GM08714 (cell line): Measurements from ENCODE around the gene MED9.
A peak's percentile ranks its signal among the peaks of the same experiment; 100 is the strongest.

ENCODE experiments used
- H3K4me3 ChIP-seq: fragments of 200-500 bp; sonication (Bioruptor generic); 2 replicates; pipeline ENCODE4 v1.5.1; 2014; ENCODE audit warnings: mild to moderate bottlenecking, low read length, inconsistent platforms
- ZNF274 ChIP-seq: IDR thresholded peaks from 2 replicates; pipeline ENCODE4 v1.6.1; 2012; ENCODE audit warnings: mild to moderate bottlenecking, low read depth, low read length

Gene MED9

DNA sequence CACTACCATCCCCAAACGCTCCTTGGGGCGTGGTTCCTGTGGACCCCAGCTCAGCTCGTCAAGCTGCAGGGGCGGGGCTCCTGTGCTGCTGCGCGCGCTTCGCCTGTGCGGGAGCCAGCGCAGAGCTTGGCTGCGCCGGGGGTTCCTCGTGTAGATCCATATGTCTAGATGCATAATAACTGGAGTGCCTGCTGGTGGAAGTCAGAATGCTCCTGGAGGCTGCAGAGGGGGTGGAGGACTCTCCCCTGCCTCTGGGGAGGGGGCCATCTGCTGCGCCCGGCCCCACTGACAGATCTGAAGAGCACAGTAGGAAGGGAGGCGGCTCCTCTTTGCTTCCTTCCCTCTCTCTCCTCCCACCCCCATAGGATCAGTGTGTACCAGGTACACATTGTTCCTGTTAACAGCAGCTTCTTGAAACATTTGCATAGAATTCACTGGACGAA, 14.8 kb downstream of the MED9 start:
- no peak overlapping the region for H3K4me3 ChIP-seq
- TF ChIP-seq ZNF274 = no peak

DNA sequence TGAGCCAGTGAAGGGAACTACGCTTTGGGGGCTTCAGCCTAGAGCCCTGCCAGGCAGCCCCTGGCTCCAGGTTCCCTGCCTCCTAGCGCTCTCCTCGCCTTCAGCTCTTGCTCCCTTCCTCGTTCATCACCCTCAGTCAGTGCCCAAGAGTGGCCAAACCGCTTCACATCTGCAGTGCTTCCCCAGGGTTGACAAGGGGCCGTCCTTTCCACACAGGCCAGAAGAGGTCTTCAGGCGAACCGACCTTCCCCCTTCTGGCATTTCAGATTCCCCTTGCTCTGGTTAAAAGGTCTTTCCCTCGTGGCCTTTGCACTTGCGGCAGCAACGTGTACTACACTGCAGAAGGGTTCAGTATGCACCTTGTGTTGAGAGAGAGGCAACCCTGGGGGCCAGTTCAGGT, 15.3 kb downstream of the MED9 start:
- no peak overlapping the region for H3K4me3 ChIP-seq
- no peak for TF ChIP-seq ZNF274

DNA sequence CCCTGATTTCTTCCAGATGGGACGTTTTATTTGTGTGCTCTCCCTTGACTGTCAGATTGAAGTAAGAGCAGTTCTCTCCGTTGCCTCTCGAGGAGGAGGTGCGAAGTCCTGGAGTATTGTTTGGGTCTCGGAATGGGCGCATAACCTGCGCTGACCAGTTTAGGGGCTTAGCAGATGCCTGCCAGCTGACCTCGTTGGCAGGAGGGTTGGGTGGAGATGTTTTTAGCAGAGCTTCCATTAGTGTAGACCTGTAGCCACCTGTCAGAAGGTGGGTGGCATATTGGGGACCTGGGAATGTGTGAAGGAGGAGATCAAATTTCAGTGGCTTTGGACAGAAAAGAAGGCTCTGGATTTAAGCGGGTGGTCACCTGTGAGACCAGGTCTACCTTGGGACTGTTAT, 15.8 kb downstream of the MED9 start:
- TF ChIP-seq ZNF274 = no peak

DNA sequence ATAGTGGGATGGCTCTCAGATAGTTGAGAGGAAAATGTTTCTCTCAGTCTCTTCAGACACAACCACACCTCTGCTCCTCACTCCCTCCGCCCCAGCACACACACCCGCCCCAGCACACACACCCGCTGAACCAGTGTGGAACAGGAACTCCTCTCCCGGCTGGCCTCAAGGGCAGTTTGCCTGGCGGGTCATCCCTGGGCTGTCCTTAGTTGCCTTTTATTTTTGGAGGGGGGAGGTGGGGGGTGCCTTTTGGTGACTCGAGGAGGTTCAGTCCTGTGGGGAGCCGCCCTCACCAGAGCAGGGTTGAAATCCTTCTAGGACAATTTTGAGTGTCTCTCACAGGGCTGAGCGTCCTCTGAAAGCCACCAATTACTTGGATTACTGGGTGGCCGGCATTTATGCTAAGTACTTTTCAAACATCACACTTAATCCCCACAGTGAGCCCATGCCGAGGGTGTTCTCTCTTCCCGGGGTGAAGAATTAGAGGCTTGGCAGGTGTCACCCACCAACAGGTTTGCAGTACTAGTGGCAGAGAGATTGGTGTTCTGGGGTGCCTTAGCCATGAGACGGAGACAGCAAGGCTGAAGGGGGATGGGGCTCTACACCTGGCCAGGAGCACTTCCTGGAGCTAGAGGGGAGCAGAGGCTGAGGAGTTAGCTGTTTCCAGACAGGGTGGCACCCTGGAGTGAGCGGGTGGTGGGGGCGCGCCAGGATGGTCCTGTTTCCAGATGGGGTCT, 16.6 kb downstream of the MED9 start:
- no peak overlapping the region for H3K4me3 ChIP-seq
- no peak for TF ChIP-seq ZNF274

More for the DNA sequence above, 15.8 kb downstream of the MED9 start:
- H3K4me3 ChIP-seq = no peak overlapping the region

DNA sequence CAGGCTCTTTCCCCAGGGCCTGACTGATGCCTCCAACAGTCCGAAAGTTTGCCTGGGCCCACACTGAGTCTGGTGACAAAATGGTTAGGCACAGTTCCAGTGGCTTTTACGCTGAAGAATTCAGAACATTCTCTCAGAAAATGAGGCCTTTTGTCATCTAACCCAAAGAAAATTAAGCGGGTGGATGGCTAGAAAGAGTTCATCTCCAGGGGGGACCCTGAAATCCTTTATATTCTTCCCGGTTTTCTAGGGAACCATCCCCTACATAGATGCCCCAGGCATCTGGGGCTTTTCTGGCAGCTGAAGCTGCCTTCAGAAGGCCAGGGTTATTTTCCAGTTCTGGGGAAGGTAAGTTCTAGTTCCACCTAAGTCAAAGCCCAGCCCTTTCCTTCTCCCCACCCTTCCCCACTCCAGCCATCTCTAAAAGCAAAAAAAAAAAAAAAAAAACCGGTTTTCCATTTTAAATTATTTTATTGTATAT, 17.2 kb downstream of the MED9 start:
- H3K4me3 ChIP-seq = no peak overlapping the region
- no peak for TF ChIP-seq ZNF274

DNA sequence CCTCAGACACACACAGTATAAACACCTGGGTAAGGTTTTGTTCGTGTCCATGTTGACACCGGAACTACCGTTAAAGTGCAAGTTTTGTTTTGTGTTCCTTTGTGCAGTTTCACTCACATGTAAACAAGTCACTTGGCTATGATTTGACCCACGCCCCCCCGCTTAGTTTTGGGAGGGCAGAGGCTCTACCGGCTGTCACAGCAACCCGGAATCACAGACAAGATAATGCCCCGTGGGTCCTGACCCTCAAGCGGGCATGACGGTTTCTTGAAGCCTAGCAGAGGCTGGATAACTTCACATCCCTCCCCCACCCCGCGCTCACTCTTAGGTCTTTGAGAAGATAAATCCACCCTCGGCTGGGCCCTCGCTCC, 17.7 kb downstream of the MED9 start:
- no peak overlapping the region for H3K4me3 ChIP-seq
- TF ChIP-seq ZNF274 = no peak

DNA sequence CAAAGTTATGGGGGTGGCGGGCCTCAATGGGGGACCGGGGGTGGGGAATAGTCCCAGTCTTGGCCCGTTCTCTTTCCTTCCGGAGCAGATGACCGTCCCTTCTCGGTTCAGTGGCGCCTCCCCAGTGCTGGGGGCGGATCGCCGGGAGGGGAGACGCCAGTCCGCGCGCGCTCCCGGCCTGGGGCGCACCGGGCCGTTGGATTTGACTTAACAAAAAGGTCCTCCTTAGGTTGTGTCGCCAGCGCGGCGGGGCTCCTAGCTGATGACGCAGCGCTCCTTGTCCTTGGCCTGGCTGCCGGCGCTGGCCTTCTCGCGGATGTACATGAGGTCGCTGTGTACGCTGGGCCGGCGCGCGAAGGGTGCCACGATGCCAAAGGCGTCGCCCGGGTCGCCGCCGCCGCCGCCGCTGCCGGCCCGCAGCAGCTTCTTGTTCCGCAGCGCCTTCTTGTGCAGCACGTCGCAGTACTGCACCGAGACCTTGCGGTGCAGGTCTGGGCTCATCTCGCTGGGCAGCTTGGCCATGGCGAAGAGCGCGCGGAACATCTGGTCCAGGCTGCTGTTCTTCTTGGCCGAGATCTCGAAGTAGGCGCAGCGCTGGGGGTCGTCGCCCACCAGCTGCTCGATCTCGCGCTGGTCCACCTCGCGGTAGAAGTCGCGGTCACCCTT, 18.2 kb downstream of the MED9 start:
- TF ChIP-seq ZNF274 = no peak
- no peak overlapping the region; the same call in 1 of the 2 replicates for H3K4me3 ChIP-seq

DNA sequence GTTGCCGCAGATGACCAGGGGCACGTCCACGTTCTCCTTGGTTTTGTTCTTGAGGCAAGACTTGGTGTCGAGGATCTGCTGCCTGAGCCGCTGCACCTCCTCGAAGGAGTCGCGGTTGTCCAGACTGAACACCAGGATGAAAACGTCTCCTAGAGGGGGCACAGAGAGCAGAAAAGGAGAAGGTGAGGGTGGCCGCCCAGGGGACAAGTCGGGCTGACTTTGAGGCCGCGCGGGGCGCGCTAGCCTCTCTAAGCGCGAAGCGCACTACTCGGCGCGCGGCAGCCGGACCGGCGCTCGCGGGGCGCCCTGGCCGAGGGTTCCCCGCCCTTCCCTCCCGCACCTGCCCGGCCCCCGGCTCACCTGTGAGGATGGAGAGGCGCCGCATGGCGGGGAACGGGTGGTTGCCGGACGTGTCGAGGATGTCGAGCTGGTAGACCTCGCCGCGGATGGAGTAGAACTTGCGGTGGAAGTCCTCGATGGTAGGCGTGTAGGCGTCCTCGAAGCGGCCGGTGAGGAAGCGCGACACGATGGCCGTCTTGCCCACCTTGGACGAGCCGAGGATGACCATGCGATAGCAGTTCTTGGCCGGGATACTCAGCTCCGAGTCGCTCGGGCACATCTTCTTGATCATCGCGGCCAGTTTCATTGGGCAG, 18.9 kb downstream of the MED9 start:
- TF ChIP-seq ZNF274 = no peak
- peak overlapping the region; percentile 50; the same call in 1 of the 2 replicates for H3K4me3 ChIP-seq

DNA sequence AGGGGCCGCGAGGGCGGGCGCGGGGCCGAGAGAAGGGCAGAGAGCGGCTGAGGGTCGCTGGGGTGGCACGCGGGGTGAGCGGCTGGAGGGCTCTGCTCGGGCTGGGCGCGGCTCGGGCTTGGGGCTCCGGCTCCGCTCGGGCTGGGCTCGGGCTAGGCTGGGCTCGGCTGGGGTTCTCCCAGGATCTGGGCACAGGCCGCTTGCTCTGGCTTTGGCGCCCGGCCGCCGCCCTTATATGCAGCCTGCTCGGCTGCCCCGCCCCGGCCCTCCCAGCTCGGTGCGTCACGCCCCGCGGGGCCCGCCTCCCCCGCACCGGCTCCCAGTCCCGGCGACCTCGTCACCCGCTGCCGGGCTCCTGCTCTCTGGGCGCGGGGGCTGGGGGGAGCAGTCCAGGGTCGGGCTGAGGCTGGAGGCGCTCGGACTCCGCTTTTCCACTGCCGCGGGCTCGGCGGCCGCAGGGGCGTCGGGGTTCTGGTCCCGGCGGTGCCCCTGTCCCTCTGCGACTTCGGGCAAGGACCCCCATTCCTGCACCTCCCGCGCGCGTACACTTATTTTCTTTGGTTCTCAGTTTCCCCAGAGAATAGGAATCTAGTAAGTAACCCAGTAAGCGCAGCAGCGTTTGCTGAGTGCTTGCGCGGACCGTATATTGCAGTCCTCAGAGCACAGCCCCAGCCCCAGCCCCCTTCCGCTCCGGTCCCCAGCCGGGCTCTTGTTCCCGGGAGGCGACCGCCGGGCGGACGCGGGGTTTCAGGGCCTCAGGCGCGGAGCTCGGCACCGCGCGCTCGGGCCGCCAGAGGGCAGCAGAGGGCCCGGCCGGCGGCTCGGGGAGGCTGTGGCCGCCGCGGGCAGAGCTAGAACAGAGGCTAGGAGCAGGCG, 19.6 kb downstream of the MED9 start, which contains the start of gene RASD1:
Gene RASD1 (minus strand): TSS at position 207 of the 876 bp plus-strand sequence. CDS start 214 bp downstream, outside the sequence.
- H3K4me3 ChIP-seq = peak within 1 kb of the TSS; percentile 50; the same call in 1 of the 2 replicates
- no peak for TF ChIP-seq ZNF274

DNA sequence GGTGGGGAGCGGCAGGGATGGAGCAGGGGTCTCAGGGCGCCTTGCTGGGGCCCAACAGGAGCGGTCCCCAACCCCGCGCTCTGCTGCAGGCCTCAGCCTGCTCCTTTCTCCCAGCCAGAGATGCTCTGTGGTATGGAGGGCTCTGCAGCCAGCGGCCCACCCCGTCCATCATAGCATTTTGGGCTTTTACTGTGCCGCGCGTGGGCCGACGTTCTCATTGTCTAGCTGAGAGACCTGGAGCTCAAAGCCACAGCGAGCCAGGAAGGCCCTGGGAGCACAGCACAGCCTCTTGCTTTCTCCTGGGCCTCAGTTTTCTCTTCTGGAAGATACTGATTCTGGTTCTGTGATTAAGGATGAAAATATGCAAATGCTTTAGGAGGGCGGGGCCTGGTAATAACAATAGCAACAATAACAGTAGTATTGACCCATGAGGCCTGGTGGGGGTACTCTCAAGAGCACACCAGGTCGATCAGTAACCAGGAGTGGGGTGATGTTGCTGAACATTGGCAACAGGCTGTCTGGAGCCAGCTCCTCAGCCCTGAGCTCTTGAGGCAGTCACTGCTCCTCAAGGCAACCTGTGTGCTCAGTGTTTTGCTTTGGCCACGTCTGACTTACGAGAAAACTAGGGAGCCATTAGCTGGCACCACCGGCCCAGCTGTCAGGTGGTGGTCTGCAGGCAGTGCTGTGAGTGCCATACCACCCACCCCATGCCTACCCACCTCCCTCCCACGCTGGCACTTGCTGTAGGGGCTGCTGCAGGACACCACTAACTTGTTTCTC, 20.5 kb downstream of the MED9 start:
- no peak for TF ChIP-seq ZNF274
- no peak overlapping the region for H3K4me3 ChIP-seq

DNA sequence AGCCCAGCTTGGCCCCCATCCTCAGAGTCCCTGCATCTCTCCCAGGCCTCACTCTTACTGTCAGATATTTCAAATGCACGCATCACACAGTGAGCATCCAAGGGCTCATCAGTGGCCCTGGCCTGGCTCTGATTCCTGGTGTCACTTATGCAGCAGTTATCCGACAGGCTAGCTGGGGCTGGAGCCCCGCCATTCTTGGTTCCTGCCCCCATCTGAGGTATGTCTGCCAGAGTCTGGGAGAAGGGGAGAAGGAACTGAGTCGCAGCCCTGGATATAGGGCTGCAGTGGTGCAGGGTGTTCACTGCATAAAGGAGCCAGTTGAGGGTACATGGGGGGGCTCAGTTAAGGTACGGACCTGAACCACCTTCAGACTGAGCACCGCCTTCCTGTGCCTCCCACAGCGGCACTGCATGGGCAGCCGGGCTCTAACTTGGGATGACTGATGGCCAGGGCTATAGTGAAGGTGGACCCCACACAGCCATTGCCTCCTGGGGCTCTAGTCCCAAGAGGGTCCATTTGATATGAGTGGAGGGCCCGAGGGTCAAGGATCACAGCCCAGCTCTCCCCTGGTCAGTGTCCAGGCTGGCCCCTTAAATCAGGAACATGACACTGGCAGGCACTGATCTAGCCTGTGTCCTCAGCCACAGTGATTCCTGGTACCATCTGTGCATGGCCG, 21.2 kb downstream of the MED9 start:
- no peak overlapping the region for H3K4me3 ChIP-seq
- TF ChIP-seq ZNF274 = no peak

DNA sequence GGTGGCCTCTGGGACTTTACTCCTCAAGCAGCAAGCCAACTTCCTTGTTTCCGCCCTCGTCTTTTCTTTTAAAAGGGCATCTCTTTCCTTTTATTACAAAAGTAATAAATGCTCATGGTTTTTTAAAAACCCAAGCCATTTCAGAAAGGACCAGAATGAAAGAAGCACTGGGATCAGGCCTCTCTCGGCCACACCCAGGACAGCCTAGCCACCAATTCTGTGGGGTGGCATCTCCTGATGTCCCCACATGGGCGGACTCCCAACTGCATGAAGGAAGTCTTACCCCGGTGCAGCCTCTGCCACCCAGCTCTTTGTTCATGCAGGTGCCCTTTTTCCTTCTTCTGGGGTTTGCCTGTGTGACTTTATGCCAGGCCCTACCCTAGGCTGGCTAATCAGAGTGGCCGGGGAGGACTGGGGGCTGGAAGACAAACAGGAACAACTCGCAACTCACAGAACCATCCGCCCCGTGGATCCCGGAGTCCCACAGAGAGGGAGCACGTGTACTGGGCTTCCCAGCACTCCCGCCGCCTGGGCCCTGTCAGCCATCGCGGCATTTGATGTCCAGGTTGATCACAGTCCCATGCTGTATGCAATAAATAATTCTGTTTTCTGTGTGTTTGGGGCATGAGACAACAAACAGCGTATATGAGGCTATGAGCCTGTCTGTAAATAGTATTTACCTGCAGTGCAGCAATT, 22.0 kb downstream of the MED9 start:
- no peak for TF ChIP-seq ZNF274
- H3K4me3 ChIP-seq = no peak overlapping the region
